Stimulated activated CD4-positive, alpha-beta T cell treated with anti-CD3 and anti-CD28 coated beads, Interleukin-2, amount 100 ng/mL, for 48 hours (primary cell): Measurements from ENCODE around the gene POC5.
A peak's percentile ranks its signal among the peaks of the same experiment; 100 is the strongest.
"Not testable (repeated sequence)": the region's sequence is repeated elsewhere in the genome, so short reads cannot be mapped to it uniquely, and the experiment has no call there.

Experiments used
- DNase-seq, 2 donors: peaks; one replicate each; pipeline ENCODE4 v3.0.0-alpha.2; 2020

Gene POC5

DNA sequence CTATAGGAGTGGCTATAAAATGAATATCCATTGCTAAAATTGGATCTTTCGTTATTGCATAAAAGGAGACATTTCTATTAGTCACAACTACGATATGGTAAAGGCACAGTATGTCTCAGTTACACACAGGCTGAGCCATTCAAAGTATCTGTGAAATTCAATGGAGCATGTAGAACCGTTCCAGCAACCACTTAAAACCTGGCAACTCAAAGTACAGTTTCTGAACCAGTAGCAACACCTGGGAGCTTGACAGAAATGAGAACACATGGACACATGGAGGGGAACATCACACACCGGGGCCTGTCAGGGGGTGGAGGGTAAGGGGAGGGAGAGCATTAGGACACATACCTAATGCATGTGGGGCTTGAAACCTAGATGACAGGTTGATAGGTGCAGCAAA lies 15.4 kb downstream of the POC5 start:
- no peak for DNase-seq

DNA sequence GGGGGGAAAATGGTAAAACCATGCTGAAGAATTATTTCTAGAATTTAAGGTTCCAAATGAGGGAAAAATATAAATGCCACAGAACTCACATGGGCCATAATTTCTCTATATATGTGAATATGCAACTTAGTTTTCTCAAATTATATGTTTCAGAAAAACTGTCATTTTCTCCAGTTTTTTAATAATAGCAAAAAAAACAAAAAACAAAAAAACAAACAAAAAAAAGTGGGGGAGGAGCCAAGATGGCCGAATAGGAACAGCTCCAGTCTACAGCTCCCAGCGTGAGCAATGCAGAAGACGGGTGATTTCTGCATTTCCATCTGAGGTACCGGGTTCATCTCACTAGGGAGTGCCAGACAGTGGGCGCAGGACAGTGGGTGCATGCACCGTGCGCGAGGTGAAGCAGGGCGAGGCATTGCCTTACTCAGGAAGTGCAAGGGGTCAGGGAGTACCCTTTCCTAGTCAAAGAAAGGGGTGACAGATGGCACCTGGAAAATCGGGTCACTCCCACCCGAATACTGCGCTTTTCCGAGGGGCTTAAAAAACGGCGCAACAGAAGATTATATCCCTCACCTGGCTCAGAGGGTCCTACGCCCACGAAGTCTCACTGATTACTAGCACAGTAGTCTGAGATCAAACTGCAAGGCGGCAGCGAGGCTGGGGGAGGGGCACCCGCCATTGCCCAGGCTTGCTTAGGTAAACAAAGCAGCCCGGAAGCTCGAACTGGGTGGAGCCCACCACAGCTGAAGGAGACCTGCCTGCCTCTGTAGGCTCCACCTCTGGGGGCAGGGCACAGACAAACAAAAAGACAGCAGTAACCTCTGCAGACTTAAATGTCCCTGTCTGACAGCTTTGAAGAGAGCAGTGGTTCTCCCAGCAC lies 21.5 kb downstream of the POC5 start:
- not testable (repeated sequence) for DNase-seq

- DNase-seq = no peak
Measured at GRCh38 chr5:75694781-75695180, 22.5 kb downstream of the POC5 start.

GRCh38 chr5:75690669-75691068 lies 26.6 kb downstream of the POC5 start:
- DNase-seq = no peak

- no peak for DNase-seq
Measured at GRCh38 chr5:75686480-75686879, 30.8 kb downstream of the POC5 start.

DNA sequence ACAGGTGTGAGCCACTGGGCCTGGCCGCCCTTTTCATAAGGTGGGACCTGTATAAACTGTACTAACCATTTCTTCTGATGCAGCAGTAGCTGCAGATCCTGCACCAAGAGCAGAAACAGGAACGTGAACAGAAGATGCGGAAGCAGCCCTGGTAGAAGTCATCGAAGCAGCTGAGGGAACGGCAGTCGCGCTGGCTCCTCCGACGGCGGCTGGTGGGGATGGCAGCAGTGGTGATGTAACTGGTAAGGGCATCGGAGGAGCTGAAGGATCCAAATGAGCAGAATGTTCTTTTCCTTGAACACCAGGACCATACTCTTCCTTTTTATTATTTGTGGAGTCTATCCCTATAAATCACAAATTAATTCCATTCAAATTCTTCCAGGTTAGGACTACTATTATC lies 32.1 kb downstream of the POC5 start:
- no peak for DNase-seq

DNA sequence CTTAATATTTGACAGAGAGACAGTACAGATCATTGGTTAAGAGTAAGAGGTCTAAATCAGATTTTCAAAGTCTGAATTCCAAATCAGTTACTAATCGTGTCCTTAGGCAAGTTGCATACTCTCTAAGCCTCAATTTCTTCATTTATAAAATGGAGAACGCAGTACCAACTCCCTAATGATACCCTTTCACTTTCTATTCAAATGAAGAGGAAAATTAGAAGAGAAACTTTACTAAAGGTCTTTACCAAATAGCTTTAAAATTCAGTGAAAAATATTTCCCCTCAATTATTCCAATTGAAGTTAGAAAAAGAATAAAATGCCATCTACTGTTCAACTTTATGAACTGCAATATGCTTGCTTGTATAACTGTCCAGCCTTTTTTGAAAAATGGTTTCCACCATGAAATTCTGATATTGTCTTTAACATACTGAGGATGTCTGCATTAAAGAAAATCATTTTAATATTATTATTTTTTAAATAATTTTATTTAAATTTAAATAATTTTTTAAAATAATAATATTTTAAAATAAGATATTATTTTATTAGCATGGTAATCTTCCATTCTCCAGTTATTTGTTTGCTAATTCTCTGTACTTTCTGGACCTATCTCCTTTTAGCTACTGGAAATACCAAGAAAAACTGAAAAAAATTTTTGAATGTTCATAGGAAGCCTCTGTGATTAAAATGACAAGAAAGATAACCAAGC lies 36.0 kb downstream of the POC5 start:
- DNase-seq = no peak

GRCh38 chr5:75678155-75678554 lies 39.1 kb downstream of the POC5 start:
- no peak for DNase-seq

DNA sequence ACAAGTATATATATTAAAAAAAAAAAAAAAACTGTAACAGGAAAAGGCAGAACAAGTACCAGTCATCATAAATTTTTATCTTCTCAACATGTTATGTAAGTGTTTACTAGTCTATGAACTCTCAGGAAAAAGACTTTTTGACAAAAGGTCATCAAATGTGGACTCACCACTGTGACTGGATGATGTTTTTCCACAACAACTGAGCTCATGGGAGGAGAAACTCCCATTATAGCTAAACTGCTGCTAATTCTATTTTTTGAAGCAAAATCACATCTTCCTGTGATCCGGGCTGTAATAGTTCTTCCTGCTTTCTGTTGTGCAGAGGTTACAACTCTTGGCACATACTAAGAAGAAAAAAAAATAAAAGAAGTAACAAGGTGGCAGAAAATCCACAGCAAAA lies 39.6 kb downstream of the POC5 start:
- DNase-seq = no peak

- no peak for DNase-seq
Measured at GRCh38 chr5:75675783-75676182, 41.5 kb downstream of the POC5 start.

DNA sequence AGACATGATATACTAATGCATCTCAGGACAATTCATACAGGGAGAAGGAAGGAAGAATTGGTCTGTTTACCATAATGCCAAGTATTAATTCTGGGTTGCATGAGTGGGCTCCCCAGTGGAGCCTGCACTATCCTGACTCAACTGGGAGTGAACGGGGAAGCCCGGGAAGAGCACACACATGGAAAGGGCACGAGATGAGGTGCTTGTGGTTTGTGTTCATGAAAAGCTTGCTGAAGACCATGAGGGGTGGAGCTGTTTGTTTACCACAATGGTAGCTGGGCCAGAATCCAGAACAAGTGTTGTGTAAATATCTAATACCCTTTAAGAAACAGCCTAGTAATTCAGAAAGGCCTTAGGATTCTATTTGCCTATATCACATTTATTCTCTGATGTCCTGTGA lies 44.6 kb downstream of the POC5 start:
- no peak for DNase-seq

GRCh38 chr5:75671506-75671905 lies 45.7 kb downstream of the POC5 start:
- no peak for DNase-seq

GRCh38 chr5:75670577-75670976 lies 46.7 kb downstream of the POC5 start:
- no peak for DNase-seq

DNA sequence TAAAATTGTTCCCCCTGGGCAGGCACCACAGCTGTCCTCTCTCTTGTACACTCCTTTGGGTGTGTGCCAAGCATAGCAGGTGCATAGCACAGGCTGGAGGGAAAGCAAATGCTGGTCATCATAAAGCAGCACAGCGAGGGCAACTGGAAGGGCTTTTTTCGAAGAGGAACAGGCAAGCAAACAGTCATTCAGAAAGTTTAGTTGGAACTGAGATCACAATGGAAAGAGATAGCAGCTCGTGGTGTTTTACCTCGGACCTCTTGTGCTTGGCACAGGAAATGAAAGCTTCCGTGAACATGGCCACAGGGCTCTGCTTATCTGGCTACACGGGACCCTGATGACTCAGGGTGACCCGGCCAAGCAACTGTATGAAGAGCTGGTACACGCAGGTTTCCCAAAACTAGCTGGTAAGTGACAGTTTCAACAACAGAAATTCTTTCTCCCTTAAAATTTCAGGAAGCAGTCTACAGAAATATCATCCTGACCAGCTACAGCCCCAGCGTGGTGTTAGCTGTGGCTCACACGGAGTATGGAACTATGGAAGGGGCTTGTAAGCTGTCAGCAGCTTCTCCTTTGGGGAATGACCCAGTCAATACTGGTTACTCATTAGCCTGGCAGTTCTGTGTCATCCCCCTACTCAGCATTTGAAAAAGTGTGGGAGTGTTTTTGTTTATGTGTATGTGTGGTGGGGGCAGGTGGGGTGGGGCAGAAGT lies 48.1 kb downstream of the POC5 start:
- DNase-seq = peak; percentile 44 to 57

DNA sequence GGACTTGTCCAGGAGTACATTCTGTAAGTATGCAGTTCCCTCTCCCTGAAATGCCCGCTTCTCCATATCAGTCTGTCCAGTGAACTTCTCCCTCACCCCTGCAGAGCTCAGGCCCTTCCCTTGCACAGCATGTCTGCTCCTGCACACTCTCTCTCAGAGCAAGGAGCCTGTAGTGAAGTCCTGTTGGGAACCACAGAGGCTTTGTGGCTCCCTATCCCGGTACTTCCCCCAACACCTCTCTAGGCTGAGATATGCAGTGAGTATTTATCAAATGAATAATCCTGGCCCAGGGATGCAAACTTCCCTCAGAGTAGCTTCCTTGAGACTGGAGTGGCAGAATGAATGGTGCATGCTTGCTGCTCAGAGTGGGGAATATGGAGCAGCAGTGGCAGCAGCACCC lies 48.8 kb downstream of the POC5 start:
- no peak for DNase-seq

DNA sequence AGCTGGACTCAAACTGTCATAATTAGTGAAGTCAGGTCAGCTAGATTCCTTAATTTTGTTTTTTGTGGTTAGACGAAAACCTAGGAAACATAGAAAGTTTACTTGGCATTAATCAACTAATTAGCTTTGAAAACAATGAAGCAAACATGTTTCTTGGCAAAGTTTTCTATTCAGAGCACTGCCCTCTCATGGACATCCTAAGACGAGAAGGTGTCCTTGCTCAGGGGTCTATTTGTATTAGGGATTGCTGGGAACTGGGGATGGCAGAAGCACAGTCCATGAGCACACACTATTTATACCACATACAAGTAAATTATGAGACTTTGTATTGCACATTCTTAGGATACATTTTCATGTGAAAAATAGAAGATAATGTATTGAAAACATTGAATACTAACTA lies 49.7 kb downstream of the POC5 start:
- no peak for DNase-seq

- DNase-seq = no peak
Measured at GRCh38 chr5:75666801-75667200, 50.4 kb downstream of the POC5 start.

DNA sequence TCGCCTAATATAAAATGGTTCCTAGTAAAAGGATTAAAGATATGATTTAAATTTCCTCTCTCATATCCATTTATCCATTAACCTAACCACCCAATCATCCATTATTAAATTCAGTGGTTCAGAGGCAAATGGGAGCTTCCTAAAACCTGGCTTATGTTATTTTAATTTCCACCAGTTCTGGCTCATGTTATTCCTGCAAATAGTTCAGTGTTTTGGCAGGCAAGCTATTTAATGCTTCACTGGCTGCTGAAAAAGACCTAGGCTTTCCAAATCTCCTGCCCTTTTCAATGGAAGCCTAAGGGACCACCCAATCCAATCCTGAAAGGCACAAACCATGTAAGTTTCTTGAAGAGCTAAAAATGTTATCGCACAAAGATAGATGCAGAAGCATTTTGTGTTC lies 52.3 kb downstream of the POC5 start:
- no peak for DNase-seq

DNA sequence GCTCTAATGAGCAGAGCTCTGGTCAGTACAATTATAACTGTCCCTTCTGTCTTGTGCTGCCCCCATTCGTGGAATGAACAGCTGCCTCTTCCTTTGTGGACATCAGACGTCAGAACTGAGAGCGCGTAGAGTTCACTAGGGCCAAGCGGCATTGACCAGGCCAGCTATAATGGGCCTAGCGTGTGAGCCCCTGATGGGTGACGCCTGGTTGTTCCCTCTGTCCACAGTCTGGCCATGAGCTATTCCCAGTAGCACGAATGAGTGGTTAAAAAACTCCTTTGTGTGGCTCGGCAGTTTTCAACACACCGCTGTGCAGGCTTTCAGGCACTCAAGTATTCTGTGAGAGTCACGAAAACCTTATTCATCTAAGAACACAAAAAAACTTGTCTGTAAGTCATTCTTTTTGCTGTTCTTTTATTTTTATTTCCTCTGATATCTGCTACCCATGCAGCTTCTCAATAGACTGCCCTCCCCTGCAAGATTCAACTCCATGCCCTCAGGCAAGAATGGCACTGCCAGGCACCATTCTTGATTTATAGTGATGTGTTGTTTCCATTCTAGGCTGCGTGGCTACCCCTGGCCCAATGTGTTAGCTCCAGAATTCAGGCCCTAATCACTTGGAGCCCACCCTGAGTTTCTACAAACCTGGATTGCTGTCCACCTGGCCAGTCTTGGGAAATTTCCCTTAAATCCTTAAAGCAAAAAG lies 53.5 kb downstream of the POC5 start:
- no peak for DNase-seq

DNA sequence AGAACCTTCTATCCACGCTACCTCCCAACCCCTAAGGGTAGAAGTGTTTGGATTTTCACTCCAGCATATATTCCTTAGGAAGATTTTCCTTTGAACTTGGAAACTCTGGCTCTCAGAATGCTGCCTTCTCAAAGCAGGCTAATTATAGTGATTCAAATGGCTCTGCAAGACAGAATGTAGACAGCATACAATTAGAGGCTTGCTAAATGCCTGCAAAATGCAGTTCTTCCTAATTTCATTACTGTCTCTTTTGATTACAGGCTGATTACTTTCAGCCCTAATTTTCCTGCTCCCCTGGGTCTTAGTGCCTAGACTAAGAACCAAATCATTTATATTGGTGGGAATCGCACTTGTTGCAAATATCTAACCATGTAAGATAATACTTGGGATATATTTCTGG lies 55.2 kb downstream of the POC5 start:
- no peak for DNase-seq

DNA sequence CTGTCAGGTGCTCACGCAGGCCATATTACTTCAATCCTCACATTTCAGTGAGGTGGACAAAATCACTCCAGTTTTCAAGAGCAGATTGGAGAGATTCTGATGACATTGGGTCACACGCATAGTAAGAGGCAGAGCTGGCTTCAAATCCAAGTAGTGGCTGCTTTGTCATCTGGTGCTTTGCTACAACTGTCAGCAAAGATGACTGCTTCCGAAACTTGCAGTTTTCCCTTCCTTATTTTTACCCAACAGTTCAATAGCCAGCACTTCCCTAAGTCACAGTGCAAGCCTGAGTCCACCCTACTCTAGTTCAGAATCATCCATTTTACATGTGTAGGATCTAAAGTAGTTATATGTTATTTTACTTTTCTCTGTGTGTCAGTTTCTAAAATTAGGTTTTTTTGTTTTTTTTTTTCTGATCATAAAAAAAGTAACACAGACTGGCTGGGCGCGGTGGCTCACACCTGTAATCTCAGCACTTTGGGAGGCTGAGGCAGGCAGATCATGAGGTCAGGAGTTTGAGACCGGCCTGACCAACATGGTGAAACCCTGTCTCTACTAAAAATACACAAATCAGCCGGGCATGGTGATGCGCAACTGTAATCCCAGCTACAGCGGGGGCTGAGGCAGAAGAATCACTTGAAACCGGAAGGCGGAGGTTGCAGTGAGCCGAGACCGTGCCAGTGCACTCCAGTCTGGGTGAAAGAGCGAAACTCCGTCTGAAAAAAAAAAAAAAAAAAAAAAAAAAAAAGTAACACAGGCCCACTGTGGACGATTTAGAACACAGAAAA lies 56.4 kb downstream of the POC5 start:
- no peak for DNase-seq

- DNase-seq = no peak
Measured at GRCh38 chr5:75659791-75660450, 57.3 kb downstream of the POC5 start.
